K562 (cell line): ENCODE results near the gene SPCS3. TPM values are rescaled to one million over a fixed set of nuclear protein-coding genes. Genes with fewer than 3 reads are reported as not detected.
A peak's percentile ranks its signal among the peaks of the same experiment; 100 is the strongest.

Experiments
- FOXK1 ChIP-seq: sonication (generic); formaldehyde crosslinking; IDR thresholded peaks from 2 replicates; pipeline ENCODE4 v1.8.0; 2022; ENCODE audit warnings: missing genetic modification reagents, mild to moderate bottlenecking, borderline replicate concordance
- GABPB2 ChIP-seq: fragments of 250-450 bp; sonication (Bioruptor Pico); conservative IDR thresholded peaks from 2 replicates; pipeline ENCODE4 v1.5.1; 2021; ENCODE audit warnings: mild to moderate bottlenecking
- ILF3 ChIP-seq: fragments of 450-650 bp; IDR thresholded peaks from 2 replicates; pipeline ENCODE4 v1.6.1; 2018; ENCODE audit warnings: antibody characterized with exemption, mild to moderate bottlenecking, moderate library complexity, borderline replicate concordance
- KDM1A ChIP-seq, 2 experiments: fragments of 450-650 bp; IDR thresholded peaks; 2 replicates each; pipeline ENCODE4 v1.6.1; 2016; ENCODE audit warnings: mild to moderate bottlenecking in 2 of 2
- LCOR ChIP-seq: sonication (generic); formaldehyde crosslinking; IDR thresholded peaks from 2 replicates; pipeline ENCODE4 v1.8.0; 2022; ENCODE audit warnings: mild to moderate bottlenecking, missing genetic modification reagents
- NFE2L1 ChIP-seq: fragments of 450-650 bp; IDR thresholded peaks from 2 replicates; pipeline ENCODE4 v1.6.1; 2016; ENCODE audit warnings: missing genetic modification characterization, low read depth, mild to moderate bottlenecking, missing compliant biosample characterization, moderate library complexity, borderline replicate concordance
- NFYB ChIP-seq: IDR thresholded peaks from 2 replicates; pipeline ENCODE4 v1.6.1; 2011; ENCODE audit warnings: mild to moderate bottlenecking, moderate library complexity; ENCODE audit not compliant: insufficient read length; ENCODE audit errors: extremely low read depth
- NRF1 ChIP-seq, 2 experiments: fragments of 450-650 bp; IDR thresholded peaks in 1 of 2; conservative IDR thresholded peaks in 1 of 2; 2 replicates each; pipeline ENCODE4 v1.6.1; 2014; ENCODE audit warnings: mild to moderate bottlenecking in 2 of 2
- PHB ChIP-seq: fragments of 250-450 bp; sonication (Bioruptor Pico); IDR thresholded peaks from 2 replicates; pipeline ENCODE4 v1.5.0; 2021
- PHF20 ChIP-seq: fragments of 450-650 bp; IDR thresholded peaks from 2 replicates; pipeline ENCODE4 v1.6.1; 2018; ENCODE audit not compliant: partially characterized antibody
- POLR2AphosphoS2 ChIP-seq: IDR thresholded peaks from 2 replicates; pipeline ENCODE4 v1.6.1; 2012; ENCODE audit warnings: low read length, improper control_type of control experiment
- RUNX1 ChIP-seq: sonication (generic); IDR thresholded peaks from 2 replicates; pipeline ENCODE4 v1.6.1; 2016; ENCODE audit warnings: antibody characterized with exemption, low read depth
- ZNF175 ChIP-seq: fragments of 200-800 bp; sonication (Bioruptor generic); IDR thresholded peaks from 2 replicates; pipeline ENCODE4 v1.6.1; 2016; ENCODE audit warnings: low read depth, mild to moderate bottlenecking, missing genetic modification characterization, missing compliant biosample characterization
- ZNF644 ChIP-seq: fragments of 200-800 bp; sonication (Bioruptor generic); IDR thresholded peaks from 2 replicates; pipeline ENCODE4 v1.6.1; 2016; ENCODE audit warnings: low read depth, missing genetic modification characterization, missing compliant biosample characterization
- polyA plus RNA-seq, 8 experiments: library from polyadenylated mRNA; depleted of rRNA in 4 of 8; stranded (reverse) in 5 of 8; unstranded in 3 of 8; fragments of >200 nt; fragmentation: Nextera tagmentation in 2 of 8; fragmentation: Illumina TruSeq in 1 of 8; extraction: Ambion mirVana in 2 of 8; extraction: Trizol in 1 of 8; gene quantifications; 2 replicates each; pipeline versions ENCODE4 v1.2.1 to v1.2.3, GENCODE V29; 2011 to 2014; ENCODE audit warnings: inconsistent platforms in 1 of 8, missing spikeins in 1 of 8
- total RNA-seq, 7 experiments: library from RNA; depleted of rRNA in 6 of 7; stranded (reverse); fragments of >200 nt in 6 of 7; fragmentation: Illumina TruSeq in 2 of 7; extraction: Trizol in 2 of 7; gene quantifications; 2 replicates each; pipeline versions ENCODE4 v1.2.1 to v1.2.3, GENCODE V29; 2011 to 2021; ENCODE audit warnings: low replicate concordance in 1 of 7
- TF ChIP-seq, protein P1 (sequence below): fragments of 250-450 bp; sonication (Bioruptor Pico); IDR thresholded peaks from 2 replicates; pipeline ENCODE4 v1.4.0; 2020; ENCODE audit warnings: borderline replicate concordance
- TF ChIP-seq, protein P2 (sequence below): sonication (generic); formaldehyde crosslinking; IDR thresholded peaks from 2 replicates; pipeline ENCODE4 v1.8.1; 2023; ENCODE audit warnings: mild to moderate bottlenecking, missing genetic modification reagents
- TF ChIP-seq, protein P3 (sequence below): sonication (generic); formaldehyde crosslinking; IDR thresholded peaks from 2 replicates; pipeline ENCODE4 v1.8.0; 2022; ENCODE audit warnings: mild to moderate bottlenecking, missing genetic modification reagents
- TF ChIP-seq, protein P4 (sequence below): sonication (generic); formaldehyde crosslinking; IDR thresholded peaks from 2 replicates; pipeline ENCODE4 v1.8.0; 2022; ENCODE audit warnings: mild to moderate bottlenecking, missing genetic modification reagents
- TF ChIP-seq, protein P5 (sequence below), 2 experiments: fragments of 200-800 bp in 1 of 2; sonication (Bioruptor generic) in 1 of 2; sonication (generic) in 1 of 2; formaldehyde crosslinking in 1 of 2; IDR thresholded peaks in 1 of 2; conservative IDR thresholded peaks in 1 of 2; 2 replicates each; pipeline versions ENCODE4 v1.5.0 to v1.6.1; 2016 to 2020; ENCODE audit warnings: missing compliant biosample characterization in 1 of 2, missing genetic modification characterization in 1 of 2, missing genetic modification reagents in 1 of 2
- TF ChIP-seq, protein P6 (sequence below): sonication (generic); formaldehyde crosslinking; IDR thresholded peaks from 2 replicates; pipeline ENCODE4 v1.8.1; 2022; ENCODE audit warnings: missing genetic modification reagents

SPCS3 gene
- total and polyA plus RNA-seq, 9 of the 15 experiments (the other 6 are each of a cell fraction or from before 2014, with no cell fraction given) = 64.6 to 196 (median 85.4) TPM

DNA sequence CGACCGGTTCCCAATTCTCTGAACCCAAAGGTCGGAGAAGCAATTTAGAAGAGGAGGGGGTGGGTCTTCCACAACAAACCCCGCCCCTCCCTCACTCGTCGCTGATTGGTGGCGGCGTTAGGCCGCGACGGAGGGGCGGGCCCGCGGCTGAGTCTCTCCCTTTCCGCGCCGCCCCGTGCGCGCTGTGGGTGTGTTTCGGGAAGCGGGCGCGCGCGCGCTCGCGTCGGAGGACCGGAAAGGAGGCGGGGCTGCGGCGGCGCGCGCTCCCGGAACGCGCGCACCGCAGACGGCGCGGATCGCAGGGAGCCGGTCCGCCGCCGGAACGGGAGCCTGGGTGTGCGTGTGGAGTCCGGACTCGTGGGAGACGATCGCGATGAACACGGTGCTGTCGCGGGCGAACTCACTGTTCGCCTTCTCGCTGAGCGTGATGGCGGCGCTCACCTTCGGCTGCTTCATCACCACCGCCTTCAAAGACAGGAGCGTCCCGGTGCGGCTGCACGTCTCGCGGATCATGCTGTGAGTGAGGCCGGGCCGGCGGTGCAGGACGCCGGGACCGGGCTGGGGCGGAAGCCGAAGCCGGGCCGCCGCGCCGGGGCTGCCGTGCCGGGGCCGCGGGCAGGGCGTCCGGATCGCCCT is at the start of gene SPCS3 (continued):
- peak; percentile 78; the same call in 1 of the 2 replicates for TF ChIP-seq ZNF644 (tag)
- TF ChIP-seq, protein P1, sequence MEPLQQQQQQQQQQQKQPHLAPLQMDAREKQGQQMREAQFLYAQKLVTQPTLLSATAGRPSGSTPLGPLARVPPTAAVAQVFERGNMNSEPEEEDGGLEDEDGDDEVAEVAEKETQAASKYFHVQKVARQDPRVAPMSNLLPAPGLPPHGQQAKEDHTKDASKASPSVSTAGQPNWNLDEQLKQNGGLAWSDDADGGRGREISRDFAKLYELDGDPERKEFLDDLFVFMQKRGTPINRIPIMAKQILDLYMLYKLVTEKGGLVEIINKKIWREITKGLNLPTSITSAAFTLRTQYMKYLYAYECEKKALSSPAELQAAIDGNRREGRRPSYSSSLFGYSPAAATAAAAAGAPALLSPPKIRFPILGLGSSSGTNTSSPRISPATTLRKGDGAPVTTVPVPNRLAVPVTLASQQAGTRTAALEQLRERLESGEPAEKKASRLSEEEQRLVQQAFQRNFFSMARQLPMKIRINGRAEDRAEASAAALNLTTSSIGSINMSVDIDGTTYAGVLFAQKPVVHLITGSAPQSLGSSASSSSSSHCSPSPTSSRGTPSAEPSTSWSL (CRISPR knock-in tag) = no peak
- no peak for TF ChIP-seq PHB (CRISPR knock-in tag)
- TF ChIP-seq, protein P2, sequence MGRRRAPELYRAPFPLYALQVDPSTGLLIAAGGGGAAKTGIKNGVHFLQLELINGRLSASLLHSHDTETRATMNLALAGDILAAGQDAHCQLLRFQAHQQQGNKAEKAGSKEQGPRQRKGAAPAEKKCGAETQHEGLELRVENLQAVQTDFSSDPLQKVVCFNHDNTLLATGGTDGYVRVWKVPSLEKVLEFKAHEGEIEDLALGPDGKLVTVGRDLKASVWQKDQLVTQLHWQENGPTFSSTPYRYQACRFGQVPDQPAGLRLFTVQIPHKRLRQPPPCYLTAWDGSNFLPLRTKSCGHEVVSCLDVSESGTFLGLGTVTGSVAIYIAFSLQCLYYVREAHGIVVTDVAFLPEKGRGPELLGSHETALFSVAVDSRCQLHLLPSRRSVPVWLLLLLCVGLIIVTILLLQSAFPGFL (CRISPR knock-in tag) = no peak
- peak; percentile 43 for TF ChIP-seq PHF20
- peak; percentile 83 for TF ChIP-seq NFYB
- no peak for TF ChIP-seq KDM1A (IDR thresholded peaks at IDR 0.05)
- TF ChIP-seq FOXK1 (CRISPR knock-in tag) = no peak
- TF ChIP-seq POLR2AphosphoS2 = peak; percentile 46; the same call in 1 of the 2 replicates
- TF ChIP-seq GABPB2 (CRISPR knock-in tag) = no peak
- TF ChIP-seq NRF1 (conservative IDR thresholded peaks at IDR 0.05 in 1 of 2, IDR thresholded peaks at IDR 0.05 in 1 of 2) = peak; percentile 90 to 91
- TF ChIP-seq, protein P3, sequence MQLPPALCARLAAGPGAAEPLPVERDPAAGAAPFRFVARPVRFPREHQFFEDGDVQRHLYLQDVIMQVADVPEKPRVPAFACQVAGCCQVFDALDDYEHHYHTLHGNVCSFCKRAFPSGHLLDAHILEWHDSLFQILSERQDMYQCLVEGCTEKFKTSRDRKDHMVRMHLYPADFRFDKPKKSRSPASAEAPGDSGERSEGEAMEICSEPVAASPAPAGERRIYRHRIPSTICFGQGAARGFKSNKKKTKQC (CRISPR knock-in tag) = peak; percentile 60
- TF ChIP-seq ILF3 = no peak
- TF ChIP-seq ZNF175 (CRISPR knock-in tag) = no peak; the same call in 1 of the 2 replicates
- TF ChIP-seq, protein P4, sequence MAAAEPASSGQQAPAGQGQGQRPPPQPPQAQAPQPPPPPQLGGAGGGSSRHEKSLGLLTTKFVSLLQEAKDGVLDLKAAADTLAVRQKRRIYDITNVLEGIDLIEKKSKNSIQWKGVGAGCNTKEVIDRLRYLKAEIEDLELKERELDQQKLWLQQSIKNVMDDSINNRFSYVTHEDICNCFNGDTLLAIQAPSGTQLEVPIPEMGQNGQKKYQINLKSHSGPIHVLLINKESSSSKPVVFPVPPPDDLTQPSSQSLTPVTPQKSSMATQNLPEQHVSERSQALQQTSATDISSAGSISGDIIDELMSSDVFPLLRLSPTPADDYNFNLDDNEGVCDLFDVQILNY (CRISPR knock-in tag) = no peak
- no peak for TF ChIP-seq NFE2L1 (tag)
- TF ChIP-seq, protein P5, sequence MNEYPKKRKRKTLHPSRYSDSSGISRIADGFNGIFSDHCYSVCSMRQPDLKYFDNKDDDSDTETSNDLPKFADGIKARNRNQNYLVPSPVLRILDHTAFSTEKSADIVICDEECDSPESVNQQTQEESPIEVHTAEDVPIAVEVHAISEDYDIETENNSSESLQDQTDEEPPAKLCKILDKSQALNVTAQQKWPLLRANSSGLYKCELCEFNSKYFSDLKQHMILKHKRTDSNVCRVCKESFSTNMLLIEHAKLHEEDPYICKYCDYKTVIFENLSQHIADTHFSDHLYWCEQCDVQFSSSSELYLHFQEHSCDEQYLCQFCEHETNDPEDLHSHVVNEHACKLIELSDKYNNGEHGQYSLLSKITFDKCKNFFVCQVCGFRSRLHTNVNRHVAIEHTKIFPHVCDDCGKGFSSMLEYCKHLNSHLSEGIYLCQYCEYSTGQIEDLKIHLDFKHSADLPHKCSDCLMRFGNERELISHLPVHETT (CRISPR knock-in tag; conservative IDR thresholded peaks at IDR 0.05 in 1 of 2, IDR thresholded peaks at IDR 0.05 in 1 of 2) = peak in 1 of 2 experiments; percentile 96; a peak in 2 of 4 replicates
- TF ChIP-seq RUNX1 = no peak
- TF ChIP-seq, protein P6, sequence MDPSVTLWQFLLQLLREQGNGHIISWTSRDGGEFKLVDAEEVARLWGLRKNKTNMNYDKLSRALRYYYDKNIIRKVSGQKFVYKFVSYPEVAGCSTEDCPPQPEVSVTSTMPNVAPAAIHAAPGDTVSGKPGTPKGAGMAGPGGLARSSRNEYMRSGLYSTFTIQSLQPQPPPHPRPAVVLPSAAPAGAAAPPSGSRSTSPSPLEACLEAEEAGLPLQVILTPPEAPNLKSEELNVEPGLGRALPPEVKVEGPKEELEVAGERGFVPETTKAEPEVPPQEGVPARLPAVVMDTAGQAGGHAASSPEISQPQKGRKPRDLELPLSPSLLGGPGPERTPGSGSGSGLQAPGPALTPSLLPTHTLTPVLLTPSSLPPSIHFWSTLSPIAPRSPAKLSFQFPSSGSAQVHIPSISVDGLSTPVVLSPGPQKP (CRISPR knock-in tag) = no peak
- 0 out of 2 replicates have a peak, but pooled peaks have one; percentile 11 for TF ChIP-seq LCOR (CRISPR knock-in tag)
